ENCODE measurements around the gene AGAP1. TPM values are rescaled to one million over a fixed set of nuclear protein-coding genes. Genes with fewer than 3 reads are reported as not detected.

The AGAP1 gene
- total RNA-seq, 1 donor from 2014 or later: 47.2 TPM

DNA sequence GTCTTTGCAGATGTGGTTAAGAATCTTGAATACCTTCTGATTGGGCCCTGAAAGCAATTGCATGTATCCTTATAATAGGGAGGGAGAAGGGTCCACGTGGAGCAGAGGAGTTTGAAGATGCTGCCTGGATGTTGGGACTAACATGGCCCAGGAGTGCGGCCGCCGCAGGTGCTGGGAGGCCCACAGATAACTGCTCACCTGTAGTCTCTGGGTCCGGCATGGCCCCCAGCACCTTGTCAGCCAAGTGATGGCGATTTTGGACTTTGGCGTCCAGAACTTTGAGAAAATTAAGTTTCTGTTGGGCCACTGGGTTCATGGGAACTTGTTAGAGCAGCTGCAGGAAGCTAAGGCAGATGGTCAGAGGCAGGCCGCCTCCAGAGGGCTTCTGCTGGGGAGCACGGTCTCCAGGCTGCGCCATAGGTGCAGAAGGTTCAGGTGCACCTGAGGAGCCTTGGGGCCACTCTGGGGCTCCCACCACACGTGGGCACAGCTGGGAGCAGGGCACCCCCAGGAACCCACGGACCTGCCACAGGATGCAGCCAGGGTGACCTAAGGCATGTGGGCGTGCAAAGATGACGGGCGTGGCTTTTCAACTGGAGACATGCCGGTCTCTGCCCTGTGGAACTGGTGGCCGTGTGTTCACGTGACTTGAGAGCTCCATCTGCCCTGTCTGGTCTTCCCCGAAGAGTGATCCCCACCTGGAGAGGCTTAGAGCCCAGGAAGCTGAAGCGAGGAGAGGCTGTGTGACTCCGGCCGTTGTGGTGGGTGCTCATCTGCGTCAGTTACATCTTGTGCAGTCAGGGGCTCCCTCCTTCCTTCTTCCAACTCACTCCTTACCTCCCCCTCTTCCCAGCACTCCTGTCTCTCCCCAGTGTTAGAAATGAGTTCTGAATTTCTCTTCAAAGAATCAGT, 277.3 kb downstream of the AGAP1 start:
- no peak overlapping the region for H3K27ac Mint-ChIP-seq
- H3K9me3 Mint-ChIP-seq (ENCODE audit: low read depth): no peaks in the 10 kb centered on the region
- H3K4me3 Mint-ChIP-seq (ENCODE audit: low read depth): no peak overlapping the region
- DNase-seq (ENCODE audit: low spot score, unreplicated experiment): no peak
- TF ChIP-seq, protein P1, sequence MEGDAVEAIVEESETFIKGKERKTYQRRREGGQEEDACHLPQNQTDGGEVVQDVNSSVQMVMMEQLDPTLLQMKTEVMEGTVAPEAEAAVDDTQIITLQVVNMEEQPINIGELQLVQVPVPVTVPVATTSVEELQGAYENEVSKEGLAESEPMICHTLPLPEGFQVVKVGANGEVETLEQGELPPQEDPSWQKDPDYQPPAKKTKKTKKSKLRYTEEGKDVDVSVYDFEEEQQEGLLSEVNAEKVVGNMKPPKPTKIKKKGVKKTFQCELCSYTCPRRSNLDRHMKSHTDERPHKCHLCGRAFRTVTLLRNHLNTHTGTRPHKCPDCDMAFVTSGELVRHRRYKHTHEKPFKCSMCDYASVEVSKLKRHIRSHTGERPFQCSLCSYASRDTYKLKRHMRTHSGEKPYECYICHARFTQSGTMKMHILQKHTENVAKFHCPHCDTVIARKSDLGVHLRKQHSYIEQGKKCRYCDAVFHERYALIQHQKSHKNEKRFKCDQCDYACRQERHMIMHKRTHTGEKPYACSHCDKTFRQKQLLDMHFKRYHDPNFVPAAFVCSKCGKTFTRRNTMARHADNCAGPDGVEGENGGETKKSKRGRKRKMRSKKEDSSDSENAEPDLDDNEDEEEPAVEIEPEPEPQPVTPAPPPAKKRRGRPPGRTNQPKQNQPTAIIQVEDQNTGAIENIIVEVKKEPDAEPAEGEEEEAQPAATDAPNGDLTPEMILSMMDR (IDR thresholded peaks at IDR 0.05; ENCODE audit: unreplicated experiment): no peak
- H3K27me3 Mint-ChIP-seq: no peaks in the 10 kb centered on the region
- H3K36me3 Mint-ChIP-seq (ENCODE audit: insufficient read depth): peaks cover 6% of the 10 kb centered on the region
- peaks cover 2% of the 10 kb centered on the region for H3K4me1 Mint-ChIP-seq (ENCODE audit: low read depth)

DNA sequence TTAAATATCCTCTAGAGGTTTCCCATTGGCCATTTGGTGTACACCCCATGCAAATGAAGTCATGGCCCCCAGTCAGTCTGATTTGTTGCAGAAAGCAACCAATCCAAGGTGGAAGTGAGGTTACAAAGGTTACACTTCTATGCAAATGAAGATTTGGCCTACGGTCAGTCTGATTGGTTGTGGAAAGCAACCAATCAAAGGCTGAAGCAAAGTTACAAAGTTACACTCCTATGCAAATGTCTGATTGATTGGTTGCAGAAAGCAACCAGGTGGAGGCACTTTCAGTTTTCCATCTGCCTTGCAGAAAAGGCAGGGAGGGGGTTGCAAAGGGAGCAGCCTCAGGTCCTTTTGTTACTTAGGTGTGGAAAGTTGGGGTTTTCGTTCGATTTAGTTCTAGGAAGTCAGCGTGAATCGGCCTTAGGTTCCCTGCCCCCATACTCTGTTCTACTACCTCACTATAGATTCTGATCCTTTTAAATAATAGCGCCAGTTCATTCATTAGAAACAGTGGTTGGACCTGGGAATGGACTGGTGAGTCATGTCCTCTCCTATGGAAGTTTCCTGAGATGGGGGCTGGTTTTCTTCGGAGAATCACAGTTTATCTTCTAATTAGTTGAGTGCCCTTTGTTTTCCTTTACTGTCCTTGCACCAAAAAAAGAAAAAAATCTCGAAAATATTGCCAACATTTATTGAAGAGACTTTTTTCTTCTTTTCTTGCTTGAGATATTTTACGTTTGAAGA, 279.5 kb downstream of the AGAP1 start:
- H3K27me3 Mint-ChIP-seq: no peaks in the 10 kb centered on the region
- no peaks in the 10 kb centered on the region for H3K9me3 Mint-ChIP-seq (ENCODE audit: low read depth)
- no peak overlapping the region for H3K27ac Mint-ChIP-seq
- H3K4me3 Mint-ChIP-seq (ENCODE audit: low read depth): no peak overlapping the region
- TF ChIP-seq, protein P1 (IDR thresholded peaks at IDR 0.05; ENCODE audit: unreplicated experiment): no peak
- no peak for DNase-seq (ENCODE audit: low spot score, unreplicated experiment)
- H3K36me3 Mint-ChIP-seq (ENCODE audit: insufficient read depth): peaks cover 5% of the 10 kb centered on the region
- no peaks in the 10 kb centered on the region for H3K4me1 Mint-ChIP-seq (ENCODE audit: low read depth)

DNA sequence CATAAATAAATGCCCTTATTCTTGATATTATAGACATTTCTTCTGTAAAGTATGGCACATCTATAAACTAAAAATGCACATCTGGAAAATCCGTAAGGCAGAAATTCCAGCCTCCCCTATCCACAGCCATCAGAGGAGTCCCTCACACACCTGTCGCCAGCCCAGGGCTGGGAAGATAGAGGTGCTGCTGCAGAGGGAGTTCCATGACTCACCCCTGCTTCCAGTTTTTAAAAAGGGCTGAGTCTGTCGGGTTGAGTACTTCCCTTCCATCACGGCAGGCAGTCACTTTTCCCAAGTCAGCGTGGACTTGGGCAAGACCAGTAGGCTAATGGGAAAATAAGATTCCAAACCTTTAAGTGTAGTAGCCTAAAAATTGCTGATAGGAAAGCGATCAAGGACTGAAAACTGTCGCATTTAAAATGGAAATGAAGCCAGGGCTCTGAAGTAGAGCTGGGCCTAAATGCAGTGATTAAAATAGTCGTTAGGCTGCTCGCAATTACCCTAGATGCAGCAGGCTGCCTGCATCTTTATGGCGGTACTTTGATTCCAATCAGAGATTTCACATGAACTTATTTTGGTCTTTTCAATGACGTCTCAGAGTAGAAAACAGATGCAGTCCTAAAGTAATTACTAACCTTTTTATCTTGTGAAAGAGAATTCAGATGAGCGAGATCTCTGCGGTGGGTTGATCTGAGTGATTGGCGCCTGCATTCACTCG, 280.5 kb downstream of the AGAP1 start:
- DNase-seq (ENCODE audit: low spot score, unreplicated experiment): no peak
- Mint-ChIP-seq H3K9me3 (ENCODE audit: low read depth) (no peaks in the 10 kb centered on the region), H3K27me3 (no peaks in the 10 kb centered on the region)

DNA sequence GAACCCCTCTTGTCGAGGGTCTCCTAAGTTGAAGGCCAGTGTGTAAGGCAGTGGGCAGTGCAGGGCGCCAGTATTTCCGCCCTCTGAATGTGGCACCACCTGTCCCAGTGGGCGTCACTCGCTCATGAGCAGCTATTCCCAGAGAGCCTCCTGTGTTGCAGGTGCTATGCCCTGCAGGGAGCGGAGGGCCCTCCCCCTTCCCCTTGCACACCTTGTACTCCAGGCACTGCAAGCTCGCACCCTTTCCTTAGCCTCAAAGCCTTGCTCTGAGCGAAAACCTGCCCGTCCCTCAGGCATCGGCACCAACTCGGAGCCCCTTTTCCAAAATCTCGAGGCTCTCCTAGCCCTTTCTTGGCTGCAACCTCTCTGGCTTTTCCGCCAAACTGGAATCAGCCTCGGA, 282.7 kb downstream of the AGAP1 start:
- TF ChIP-seq, protein P1 (IDR thresholded peaks at IDR 0.05; ENCODE audit: unreplicated experiment): no peak
- H3K4me3 Mint-ChIP-seq (ENCODE audit: low read depth): no peak overlapping the region
- no peaks in the 10 kb centered on the region for H3K4me1 Mint-ChIP-seq (ENCODE audit: low read depth)
- peaks cover 6% of the 10 kb centered on the region for H3K36me3 Mint-ChIP-seq (ENCODE audit: insufficient read depth)
- no peak for DNase-seq (ENCODE audit: low spot score, unreplicated experiment)
- no peaks in the 10 kb centered on the region for H3K27me3 Mint-ChIP-seq
- H3K9me3 Mint-ChIP-seq (ENCODE audit: low read depth): no peaks in the 10 kb centered on the region
- H3K27ac Mint-ChIP-seq: no peak overlapping the region

More for the DNA sequence above, 280.5 kb downstream of the AGAP1 start:
- Mint-ChIP-seq H3K36me3 (ENCODE audit: insufficient read depth) (peaks cover 5% of the 10 kb centered on the region), H3K4me1 (ENCODE audit: low read depth) (no peaks in the 10 kb centered on the region), H3K4me3 (ENCODE audit: low read depth) (no peak overlapping the region), H3K27ac (no peak overlapping the region)
- TF ChIP-seq, protein P1 (IDR thresholded peaks at IDR 0.05; ENCODE audit: unreplicated experiment): no peak

DNA sequence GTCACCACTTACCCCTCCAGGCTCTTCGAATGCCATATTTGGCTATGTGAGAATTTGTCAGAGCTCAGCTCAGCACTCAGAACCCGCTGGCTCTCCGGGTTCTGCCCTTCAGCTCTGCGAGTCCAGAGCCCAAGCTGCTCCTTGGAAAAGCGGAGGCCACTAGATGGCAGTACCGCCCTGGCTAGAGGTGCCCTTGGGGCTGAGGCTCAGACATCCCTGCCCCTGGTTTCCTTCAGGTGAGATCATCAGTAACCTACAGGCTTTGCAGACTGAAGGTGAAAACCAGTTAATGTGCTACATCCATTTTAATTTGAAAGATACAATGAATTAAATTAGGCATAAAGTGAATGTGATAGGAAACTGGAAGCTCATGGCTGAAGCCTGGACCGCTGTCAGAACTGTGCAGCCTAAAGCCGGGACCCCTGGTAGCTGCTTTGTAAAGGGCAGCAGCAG, 285.6 kb downstream of the AGAP1 start:
- TF ChIP-seq, protein P1 (IDR thresholded peaks at IDR 0.05; ENCODE audit: unreplicated experiment): peak; percentile 92
- H3K27ac Mint-ChIP-seq: no peak overlapping the region
- H3K9me3 Mint-ChIP-seq (ENCODE audit: low read depth): no peaks in the 10 kb centered on the region
- DNase-seq (ENCODE audit: low spot score, unreplicated experiment): peak; percentile 71
- no peak overlapping the region for H3K4me3 Mint-ChIP-seq (ENCODE audit: low read depth)
- no peaks in the 10 kb centered on the region for H3K4me1 Mint-ChIP-seq (ENCODE audit: low read depth)
- peaks cover 3% of the 10 kb centered on the region for H3K36me3 Mint-ChIP-seq (ENCODE audit: insufficient read depth)
- no peaks in the 10 kb centered on the region for H3K27me3 Mint-ChIP-seq

All from progenitor cell of endocrine pancreas (in vitro differentiated cells).